Gastroesophageal sphincter (tissue), 3 donors: ENCODE results near the gene SIGLEC10.
"Not testable (repeated sequence)": the region's sequence is repeated elsewhere in the genome, so short reads cannot be mapped to it uniquely, and the experiment has no call there.

Source experiments
- CTCF ChIP-seq, 4 experiments: fragments of 200-600 bp in 2 of 4; fragments of 450-650 bp in 2 of 4; sonication (generic) in 1 of 4; IDR thresholded peaks; one replicate each; pipeline ENCODE4 v1.5.1; 2017 to 2019; ENCODE audit warnings: antibody characterized with exemption in 4 of 4, mild to moderate bottlenecking in 2 of 4, moderate library complexity in 2 of 4
- EP300 ChIP-seq: sonication (generic); formaldehyde crosslinking; IDR thresholded peaks from one replicate; pipeline ENCODE4 v1.6.1; 2017; ENCODE audit warnings: antibody characterized with exemption, mild to moderate bottlenecking
- POLR2A ChIP-seq, 2 donors: fragments of 450-650 bp; IDR thresholded peaks; one replicate each; pipeline ENCODE4 v1.6.1; 2017; ENCODE audit warnings: antibody characterized with exemption in 2 of 2, mild to moderate bottlenecking in 2 of 2, moderate library complexity in 1 of 2
- POLR2AphosphoS5 ChIP-seq: sonication (generic); formaldehyde crosslinking; IDR thresholded peaks from one replicate; pipeline ENCODE4 v1.6.1; 2017; ENCODE audit warnings: antibody characterized with exemption

GRCh38 chr19:51463976-51464581 is 46.6 kb upstream of the SIGLEC10 start:
- TF ChIP-seq CTCF (IDR thresholded peaks at IDR 0.05); POLR2AphosphoS5; EP300; POLR2A (IDR thresholded peaks at IDR 0.05): not testable (repeated sequence)
